ENCODE results near the gene FAM149B1. TPM values are rescaled to one million over a fixed set of nuclear protein-coding genes. Genes with fewer than 3 reads are reported as not detected.

The FAM149B1 gene
- polyA plus RNA-seq, 1 donor (not counting 4 experiments of a cell fraction or from before 2014, with no cell fraction given) = 22.2 TPM

DNA sequence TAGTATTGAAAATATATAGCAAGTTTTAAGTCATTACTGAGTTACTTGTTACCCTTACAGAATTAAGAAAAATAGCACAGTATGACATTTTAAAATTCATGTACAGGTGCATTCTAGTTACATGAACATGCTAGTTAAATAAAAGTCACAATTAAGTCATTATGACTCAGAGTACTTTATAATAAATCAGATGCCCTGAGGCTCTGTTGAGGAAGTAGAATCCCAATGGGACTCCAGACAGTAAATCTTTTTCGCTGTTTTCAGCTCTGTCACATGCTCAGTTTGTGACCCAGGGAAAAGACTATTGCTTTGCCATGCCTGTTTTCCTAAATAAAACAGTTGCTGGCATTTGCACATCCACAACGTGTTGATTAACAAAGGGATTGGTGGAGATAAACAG, 36.6 kb upstream of the FAM149B1 start:
- Histone ChIP-seq H3K79me2 (ENCODE audit: control insufficient read depth, insufficient read depth, low read length) (no peaks in the 10 kb centered on the region), H3K27ac (ENCODE audit: control insufficient read depth, insufficient read depth, low read length) (no peak overlapping the region), H3K9ac (ENCODE audit: control insufficient read depth, extremely low read depth, insufficient read depth, low read length) (no peak overlapping the region), H3K9me3 (ENCODE audit: control insufficient read depth, low read depth, low read length) (no peaks in the 10 kb centered on the region), H3K4me3 (ENCODE audit: control insufficient read depth in 2 of 3, extremely low read depth in 1 of 3, insufficient read depth in 2 of 3, low read depth in 1 of 3, low read length in 3 of 3) (no peak overlapping the region), H3K36me3 (ENCODE audit: control insufficient read depth in 2 of 2, extremely low read depth in 1 of 2, insufficient read depth in 2 of 2, low read length in 2 of 2) (peaks cover 10 to 16% of the 10 kb centered on the region in 2 experiments), H3K4me2 (ENCODE audit: control insufficient read depth, extremely low read depth, insufficient read depth, low read depth, low read length) (no peak overlapping the region), H4K20me1 (ENCODE audit: control insufficient read depth, extremely low read depth, insufficient read depth, low read length) (no peaks in the 10 kb centered on the region), H2AFZ (ENCODE audit: control insufficient read depth, low read length) (no peak overlapping the region), H3K9me1 (ENCODE audit: control insufficient read depth, extremely low read depth, insufficient read depth, low read length) (no peaks in the 10 kb centered on the region), H3K27me3 (ENCODE audit: control insufficient read depth, extremely low read depth, insufficient read depth, low read length) (no peaks in the 10 kb centered on the region), H3K4me1 (ENCODE audit: control insufficient read depth, extremely low read depth, insufficient read depth, low read length) (peaks cover 12% of the 10 kb centered on the region)
- dilution Hi-C loops (cut with MboI; ENCODE audit: extremely low pct_ligation_motif_present, low sequenced_read_pairs) = no loop called here
- FAIRE-seq (peak; percentile 74), DNase-seq (ENCODE audit: low read depth, low spot score) (no peak)
- TF ChIP-seq, protein P1, sequence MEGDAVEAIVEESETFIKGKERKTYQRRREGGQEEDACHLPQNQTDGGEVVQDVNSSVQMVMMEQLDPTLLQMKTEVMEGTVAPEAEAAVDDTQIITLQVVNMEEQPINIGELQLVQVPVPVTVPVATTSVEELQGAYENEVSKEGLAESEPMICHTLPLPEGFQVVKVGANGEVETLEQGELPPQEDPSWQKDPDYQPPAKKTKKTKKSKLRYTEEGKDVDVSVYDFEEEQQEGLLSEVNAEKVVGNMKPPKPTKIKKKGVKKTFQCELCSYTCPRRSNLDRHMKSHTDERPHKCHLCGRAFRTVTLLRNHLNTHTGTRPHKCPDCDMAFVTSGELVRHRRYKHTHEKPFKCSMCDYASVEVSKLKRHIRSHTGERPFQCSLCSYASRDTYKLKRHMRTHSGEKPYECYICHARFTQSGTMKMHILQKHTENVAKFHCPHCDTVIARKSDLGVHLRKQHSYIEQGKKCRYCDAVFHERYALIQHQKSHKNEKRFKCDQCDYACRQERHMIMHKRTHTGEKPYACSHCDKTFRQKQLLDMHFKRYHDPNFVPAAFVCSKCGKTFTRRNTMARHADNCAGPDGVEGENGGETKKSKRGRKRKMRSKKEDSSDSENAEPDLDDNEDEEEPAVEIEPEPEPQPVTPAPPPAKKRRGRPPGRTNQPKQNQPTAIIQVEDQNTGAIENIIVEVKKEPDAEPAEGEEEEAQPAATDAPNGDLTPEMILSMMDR (optimal IDR thresholded peaks at IDR 0.05 in 1 of 3, IDR thresholded peaks at IDR 0.05 in 1 of 3, conservative IDR thresholded peaks at IDR 0.05 in 1 of 3; ENCODE audit: extremely low read depth in 1 of 3, insufficient read depth in 2 of 3, low read length in 3 of 3) = no peak
- no peak for TF ChIP-seq EZH2 (IDR thresholded peaks at IDR 0.05; ENCODE audit: low read length)

DNA sequence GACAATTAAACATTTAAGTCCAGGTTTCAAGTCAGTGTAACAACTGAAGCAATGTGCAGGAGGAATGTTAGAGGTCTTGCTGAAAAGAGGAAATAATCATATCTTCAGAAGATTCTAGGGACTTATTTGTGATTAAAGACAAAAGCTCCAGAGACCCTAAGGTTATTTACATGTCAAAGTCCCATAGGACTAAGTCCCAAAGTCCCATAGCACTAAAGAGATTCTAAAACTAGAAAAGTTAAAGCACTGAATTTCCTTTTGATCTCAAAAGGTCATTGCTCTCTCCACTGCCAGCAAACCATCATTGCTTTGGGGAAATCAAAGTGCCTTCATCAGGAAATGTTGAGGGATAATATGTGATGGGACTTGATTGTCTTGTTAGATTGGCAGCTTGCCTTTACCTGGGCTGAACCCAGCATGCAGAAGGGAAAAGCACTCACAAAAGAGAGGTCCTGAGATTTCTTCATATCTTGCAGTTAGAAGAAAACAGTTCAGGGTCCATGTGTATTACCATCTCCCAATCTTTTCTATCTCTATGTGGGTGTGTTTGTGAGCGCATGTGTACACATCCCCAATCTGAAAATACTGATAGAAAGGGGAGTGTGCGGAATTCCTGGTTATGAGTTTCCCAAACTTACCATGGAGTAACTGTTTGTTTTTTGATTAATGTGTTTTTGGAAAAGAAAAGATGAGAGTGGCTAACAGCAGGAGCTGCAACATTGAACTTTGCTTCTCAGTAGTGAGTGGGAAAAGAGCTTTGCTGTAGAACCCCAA, 35.8 kb upstream of the FAM149B1 start:
- H3K4me3 ChIP-seq (ENCODE audit: control insufficient read depth in 2 of 3, extremely low read depth in 1 of 3, insufficient read depth in 2 of 3, low read depth in 1 of 3, low read length in 3 of 3) = no peak overlapping the region
- TF ChIP-seq, protein P1 (optimal IDR thresholded peaks at IDR 0.05 in 1 of 3, IDR thresholded peaks at IDR 0.05 in 1 of 3, conservative IDR thresholded peaks at IDR 0.05 in 1 of 3; ENCODE audit: extremely low read depth in 1 of 3, insufficient read depth in 2 of 3, low read length in 3 of 3) = no peak
- TF ChIP-seq EZH2 (IDR thresholded peaks at IDR 0.05; ENCODE audit: low read length) = no peak
- H3K36me3 ChIP-seq (ENCODE audit: control insufficient read depth in 2 of 2, extremely low read depth in 1 of 2, insufficient read depth in 2 of 2, low read length in 2 of 2) = peaks cover 10 to 13% of the 10 kb centered on the region in 2 experiments
- no peaks in the 10 kb centered on the region for H3K79me2 ChIP-seq (ENCODE audit: control insufficient read depth, insufficient read depth, low read length)
- no peak overlapping the region for H3K4me2 ChIP-seq (ENCODE audit: control insufficient read depth, extremely low read depth, insufficient read depth, low read depth, low read length)
- H2AFZ ChIP-seq (ENCODE audit: control insufficient read depth, low read length) = no peak overlapping the region
- H3K9ac ChIP-seq (ENCODE audit: control insufficient read depth, extremely low read depth, insufficient read depth, low read length) = no peak overlapping the region
- no peaks in the 10 kb centered on the region for H3K9me3 ChIP-seq (ENCODE audit: control insufficient read depth, low read depth, low read length)
- peaks cover 12% of the 10 kb centered on the region for H3K4me1 ChIP-seq (ENCODE audit: control insufficient read depth, extremely low read depth, insufficient read depth, low read length)
- H3K9me1 ChIP-seq (ENCODE audit: control insufficient read depth, extremely low read depth, insufficient read depth, low read length) = no peaks in the 10 kb centered on the region
- no peaks in the 10 kb centered on the region for H3K27me3 ChIP-seq (ENCODE audit: control insufficient read depth, extremely low read depth, insufficient read depth, low read length)
- DNase-seq (ENCODE audit: low read depth, low spot score) (no peak), FAIRE-seq (no peak)
- dilution Hi-C loops (cut with MboI; ENCODE audit: extremely low pct_ligation_motif_present, low sequenced_read_pairs) = no loop called here
- H4K20me1 ChIP-seq (ENCODE audit: control insufficient read depth, extremely low read depth, insufficient read depth, low read length) = no peaks in the 10 kb centered on the region
- H3K27ac ChIP-seq (ENCODE audit: control insufficient read depth, insufficient read depth, low read length) = no peak overlapping the region

Measured in keratinocyte (primary cell).